ENCODE data around the gene CTTN. TPM values are rescaled to one million over a fixed set of nuclear protein-coding genes. Genes with fewer than 3 reads are reported as not detected.

Gene CTTN
- total and polyA plus RNA-seq, 9 of the 15 experiments (the other 6 are each of a cell fraction or from before 2014, with no cell fraction given): 9.9 to 158 (median 99.7) TPM

GRCh38 chr11:70415191-70415590 lies 16.9 kb downstream of the CTTN start:
- no peaks in the 10 kb centered on the region for H3K27me3 ChIP-seq (ENCODE audit: control insufficient read depth in 2 of 2, insufficient read depth in 2 of 2, low read length in 2 of 2)
- FAIRE-seq (no peak), ATAC-seq (no peak), DNase-seq (ENCODE audit: extremely low read depth in 1 of 4, low spot score in 3 of 4) (no peak)
- no peak overlapping the region for H3K4me2 ChIP-seq (ENCODE audit: insufficient read depth, low read length)
- ChIA-PET POLR2A (interaction anchor here (0.7 to 1.1 kb wide), 2 partner anchors 11 to 51 kb away, joined by 3 to 6 read pairs; no protein-coding TSS in a partner anchor), CTCF (ENCODE audit: low intra/inter-chr PET ratio) (no interaction called here)
- in situ Hi-C loops (cut with MboI): no loop called here
- no peak overlapping the region for H2AFZ ChIP-seq (ENCODE audit: low read depth, low read length)
- no peak overlapping the region for H3K27ac ChIP-seq (ENCODE audit: extremely low read depth, low read depth, low read length)
- peaks cover under 1% of the 10 kb centered on the region; the same call in 1 of the 3 replicates for H3K79me2 ChIP-seq (ENCODE audit: control insufficient read depth, insufficient read depth, low read length)
- no peak overlapping the region for H3K4me3 ChIP-seq
- H3K9me1 ChIP-seq (ENCODE audit: control insufficient read depth, insufficient read depth, low read length): no peaks in the 10 kb centered on the region
- WGBS (ENCODE audit: insufficient coverage, low coverage, missing lambda C conversion rate): 85% methylated on average over 10 of the region's 10 CpGs
- H3K36me3 ChIP-seq (ENCODE audit: control insufficient read depth, insufficient read depth, low read length): peaks cover 83% of the 10 kb centered on the region
- intact Hi-C loops (cut with micrococcal nuclease): no loop called here
- BruUV-seq (replicated peaks): no TSS peak
- no peaks in the 10 kb centered on the region for H3K9me3 ChIP-seq (replicated peaks; ENCODE audit: control insufficient read depth, insufficient read depth, low read depth, low read length)
- H3K4me1 ChIP-seq (replicated peaks in 1 of 2; ENCODE audit: control insufficient read depth in 2 of 2, insufficient read depth in 2 of 2, low read length in 2 of 2): peaks cover 10 to 13% of the 10 kb centered on the region in 2 experiments; a peak in 4 of 5 replicates
- TF ChIP-seq ESRRA (IDR thresholded peaks at IDR 0.05; ENCODE audit: borderline replicate concordance, low read depth): no peak
- TF ChIP-seq, protein P1, sequence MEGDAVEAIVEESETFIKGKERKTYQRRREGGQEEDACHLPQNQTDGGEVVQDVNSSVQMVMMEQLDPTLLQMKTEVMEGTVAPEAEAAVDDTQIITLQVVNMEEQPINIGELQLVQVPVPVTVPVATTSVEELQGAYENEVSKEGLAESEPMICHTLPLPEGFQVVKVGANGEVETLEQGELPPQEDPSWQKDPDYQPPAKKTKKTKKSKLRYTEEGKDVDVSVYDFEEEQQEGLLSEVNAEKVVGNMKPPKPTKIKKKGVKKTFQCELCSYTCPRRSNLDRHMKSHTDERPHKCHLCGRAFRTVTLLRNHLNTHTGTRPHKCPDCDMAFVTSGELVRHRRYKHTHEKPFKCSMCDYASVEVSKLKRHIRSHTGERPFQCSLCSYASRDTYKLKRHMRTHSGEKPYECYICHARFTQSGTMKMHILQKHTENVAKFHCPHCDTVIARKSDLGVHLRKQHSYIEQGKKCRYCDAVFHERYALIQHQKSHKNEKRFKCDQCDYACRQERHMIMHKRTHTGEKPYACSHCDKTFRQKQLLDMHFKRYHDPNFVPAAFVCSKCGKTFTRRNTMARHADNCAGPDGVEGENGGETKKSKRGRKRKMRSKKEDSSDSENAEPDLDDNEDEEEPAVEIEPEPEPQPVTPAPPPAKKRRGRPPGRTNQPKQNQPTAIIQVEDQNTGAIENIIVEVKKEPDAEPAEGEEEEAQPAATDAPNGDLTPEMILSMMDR (IDR thresholded peaks at IDR 0.05 in 2 of 3, conservative IDR thresholded peaks at IDR 0.05 in 1 of 3; ENCODE audit: insufficient read depth in 2 of 3, low read depth in 1 of 3, low read length in 3 of 3): 0 out of 6 replicates have a peak, but pooled peaks of 1 of the 3 experiments have one; percentile 30
- H4K20me1 ChIP-seq (replicated peaks; ENCODE audit: control insufficient read depth, insufficient read depth, low read length): no peaks in the 10 kb centered on the region
- H3K9ac ChIP-seq (ENCODE audit: insufficient read depth in 1 of 2, low read depth in 2 of 2, low read length in 2 of 2): no peak overlapping the region

All from K562 (cell line).